Liver (tissue), 9 donors: ENCODE data around the gene CNTN5. TPM values are rescaled to one million over a fixed set of nuclear protein-coding genes. Genes with fewer than 3 reads are reported as not detected.

ENCODE experiments used
- DNase-seq: peaks from one replicate; pipeline ENCODE4 v3.0.0-alpha.2; 2017; ENCODE audit warnings: low spot score
- H3K27ac ChIP-seq, 2 donors: one replicate each; pipeline ENCODE4 v1.7.0; 2013; ENCODE audit warnings: inconsistent platforms in 2 of 2, low read length in 2 of 2, control low read depth in 1 of 2, low read depth in 1 of 2, mild to moderate bottlenecking in 1 of 2
- H3K27me3 ChIP-seq, 4 donors: one replicate each; pipeline versions ENCODE4 v1.6.1 to v1.7.0; 2013; ENCODE audit warnings: low read length in 3 of 4, inconsistent platforms in 1 of 4, mild to moderate bottlenecking in 1 of 4, moderate library complexity in 1 of 4; ENCODE audit not compliant: control insufficient read depth in 4 of 4, insufficient read depth in 4 of 4
- H3K36me3 ChIP-seq, 4 donors: one replicate each; pipeline versions ENCODE4 v1.6.1 to v1.7.0; 2013; ENCODE audit warnings: low read length in 3 of 4, mild to moderate bottlenecking in 3 of 4, low read depth in 1 of 4, moderate library complexity in 1 of 4; ENCODE audit not compliant: control insufficient read depth in 4 of 4, insufficient read depth in 3 of 4
- H3K4me1 ChIP-seq, 4 donors: one replicate each; pipeline versions ENCODE4 v1.6.1 to v1.7.0; 2013; ENCODE audit warnings: low read length in 3 of 4, mild to moderate bottlenecking in 3 of 4, moderate library complexity in 1 of 4; ENCODE audit not compliant: control insufficient read depth in 4 of 4, insufficient read depth in 4 of 4
- H3K4me3 ChIP-seq, 3 donors: one replicate each; pipeline versions ENCODE4 v1.6.1 to v1.7.0; 2013; ENCODE audit warnings: low read length in 3 of 3, control low read depth in 1 of 3, low read depth in 1 of 3, mild to moderate bottlenecking in 1 of 3
- H3K9ac ChIP-seq, 2 donors: one replicate each; pipeline ENCODE4 v1.7.0; 2013; ENCODE audit warnings: low read length in 2 of 2, mild to moderate bottlenecking in 2 of 2, moderate library complexity in 2 of 2, control low read depth in 1 of 2, low read depth in 1 of 2
- H3K9me3 ChIP-seq, 4 donors: one replicate each; pipeline versions ENCODE4 v1.6.1 to v1.7.0; 2013; ENCODE audit warnings: low read length in 3 of 4; ENCODE audit not compliant: control insufficient read depth in 4 of 4
- ATF3 ChIP-seq: IDR thresholded peaks from 2 replicates; pipeline ENCODE4 v1.6.1; 2016; ENCODE audit warnings: antibody characterized with exemption
- CTCF ChIP-seq: fragments of 150-350 bp; IDR thresholded peaks from 2 replicates; pipeline ENCODE4 v1.5.1; 2017; ENCODE audit warnings: improper control_type of control experiment, low read depth, low read length; ENCODE audit not compliant: missing input control
- EGR1 ChIP-seq, 2 donors: IDR thresholded peaks; 2 replicates each; pipeline ENCODE4 v1.6.1; 2016 to 2018; ENCODE audit warnings: antibody characterized with exemption in 2 of 2, low read depth in 2 of 2
- FOXA1 ChIP-seq: IDR thresholded peaks from 2 replicates; pipeline ENCODE4 v1.6.1; 2016; ENCODE audit warnings: antibody characterized with exemption
- FOXA2 ChIP-seq: IDR thresholded peaks from 2 replicates; pipeline ENCODE4 v1.6.1; 2016; ENCODE audit warnings: antibody characterized with exemption
- GABPA ChIP-seq, 2 donors: IDR thresholded peaks in 1 of 2; conservative IDR thresholded peaks in 1 of 2; 2 replicates each; pipeline ENCODE4 v1.6.1; 2016; ENCODE audit warnings: antibody characterized with exemption in 2 of 2, mild to moderate bottlenecking in 1 of 2, moderate library complexity in 1 of 2
- HNF4A ChIP-seq, 2 donors: conservative IDR thresholded peaks; 2 replicates each; pipeline ENCODE4 v1.6.1; 2016; ENCODE audit warnings: antibody characterized with exemption in 2 of 2, mild to moderate bottlenecking in 2 of 2
- HNF4G ChIP-seq: IDR thresholded peaks from 2 replicates; pipeline ENCODE4 v1.6.1; 2016; ENCODE audit warnings: antibody characterized with exemption
- JUND ChIP-seq, 2 donors: IDR thresholded peaks; 2 replicates each; pipeline ENCODE4 v1.6.1; 2016; ENCODE audit warnings: antibody characterized with exemption in 2 of 2
- NR2F2 ChIP-seq: IDR thresholded peaks from 2 replicates; pipeline ENCODE4 v1.6.1; 2016; ENCODE audit warnings: antibody characterized with exemption
- RAD21 ChIP-seq, 2 donors: IDR thresholded peaks; 2 replicates each; pipeline ENCODE4 v1.6.1; 2016; ENCODE audit warnings: antibody characterized with exemption in 2 of 2, mild to moderate bottlenecking in 2 of 2
- REST ChIP-seq: IDR thresholded peaks from 2 replicates; pipeline ENCODE4 v1.6.1; 2016; ENCODE audit warnings: antibody characterized with exemption, mild to moderate bottlenecking
- RXRA ChIP-seq, 2 donors: IDR thresholded peaks; 2 replicates each; pipeline ENCODE4 v1.6.1; 2017 to 2018; ENCODE audit warnings: antibody characterized with exemption in 2 of 2, mild to moderate bottlenecking in 1 of 2
- SP1 ChIP-seq: IDR thresholded peaks from 2 replicates; pipeline ENCODE4 v1.6.1; 2018; ENCODE audit warnings: antibody characterized with exemption, mild to moderate bottlenecking
- TAF1 ChIP-seq: conservative IDR thresholded peaks from 2 replicates; pipeline ENCODE4 v1.6.1; 2016; ENCODE audit warnings: antibody characterized with exemption, mild to moderate bottlenecking
- YY1 ChIP-seq: IDR thresholded peaks from 2 replicates; pipeline ENCODE4 v1.6.1; 2016; ENCODE audit warnings: antibody characterized with exemption, mild to moderate bottlenecking
- ZBTB33 ChIP-seq: IDR thresholded peaks from 2 replicates; pipeline ENCODE4 v1.6.1; 2016; ENCODE audit warnings: antibody characterized with exemption
- WGBS: extraction: QIAGEN DNeasy Blood & Tissue Kit; methylation state at CpG from one replicate; pipeline ENCODE4 v1.1.7; 2013; 5-methylcytosine and 5-hydroxymethylcytosine counted together
- polyA plus RNA-seq, 2 donors: library from polyadenylated mRNA; stranded (reverse) in 1 of 2; unstranded in 1 of 2; fragments of 200-250 nt in 1 of 2; fragments of >200 nt in 1 of 2; fragmentation: Nextera tagmentation in 1 of 2; extraction: Ambion mirVana in 1 of 2; gene quantifications; one replicate each; pipeline versions ENCODE4 v1.2.1 to v1.2.3, GENCODE V29; 2013 to 2015
- total RNA-seq, 2 donors: library from RNA; depleted of rRNA; stranded (reverse); fragments of >200 nt; gene quantifications; one replicate each; pipeline ENCODE4 v1.2.3, GENCODE V29; 2014
- TF ChIP-seq, protein P1 (sequence below): IDR thresholded peaks from 2 replicates; pipeline ENCODE4 v1.6.1; 2016; ENCODE audit warnings: antibody characterized with exemption
- donor health status: healthy.
- donor health status: healthy.
- donor health status: healthy.
- donor health status: healthy.
- donor health status: healthy.

Gene CNTN5
- total and polyA plus RNA-seq, 4 donors = 0.01 to 0.08 (median 0.04) TPM

DNA sequence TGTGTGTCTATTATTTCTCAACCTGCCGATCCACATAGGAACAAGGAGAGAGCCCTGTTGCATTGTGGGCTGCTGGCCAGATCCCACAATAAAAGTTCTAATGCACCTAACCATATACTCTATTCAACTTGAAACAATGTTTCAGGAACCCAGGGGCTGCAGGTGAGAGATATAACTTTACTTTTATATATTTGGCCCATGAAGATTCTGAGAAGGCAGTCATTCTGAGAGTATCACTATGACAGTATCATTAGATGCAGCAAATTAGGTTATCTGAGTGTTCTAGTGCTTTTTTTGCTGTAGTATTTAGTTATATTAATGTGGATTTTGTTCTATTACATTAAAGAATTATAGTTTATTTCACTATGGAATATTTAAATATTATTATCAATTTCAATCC, 1011.2 kb downstream of the CNTN5 start (continued):
- TF ChIP-seq ZBTB33 (no peak), ATF3 (no peak), FOXA2 (no peak), RXRA (IDR thresholded peaks at IDR 0.05) (no peak), FOXA1 (no peak)
- TF ChIP-seq, protein P1, sequence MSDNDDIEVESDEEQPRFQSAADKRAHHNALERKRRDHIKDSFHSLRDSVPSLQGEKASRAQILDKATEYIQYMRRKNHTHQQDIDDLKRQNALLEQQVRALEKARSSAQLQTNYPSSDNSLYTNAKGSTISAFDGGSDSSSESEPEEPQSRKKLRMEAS = no peak

- Histone ChIP-seq H3K9me3 (no peaks in the 10 kb centered on the region), H3K9ac (no peak overlapping the region), H3K27me3 (no peaks in the 10 kb centered on the region), H3K27ac (no peak overlapping the region), H3K36me3 (no peaks in the 10 kb centered on the region), H3K4me1 (no peaks in the 10 kb centered on the region), H3K4me3 (no peak overlapping the region)
- DNase-seq = no peak
- WGBS = 79% methylated on average over 9 of the region's 9 CpGs
- TF ChIP-seq HNF4A (conservative IDR thresholded peaks at IDR 0.05) = no peak
- no peak for TF ChIP-seq YY1
- TF ChIP-seq, protein P1 = no peak
- TF ChIP-seq RXRA (IDR thresholded peaks at IDR 0.05) = no peak
- TF ChIP-seq RAD21 (IDR thresholded peaks at IDR 0.05) = no peak
- TF ChIP-seq FOXA2 = no peak
- TF ChIP-seq GABPA (IDR thresholded peaks at IDR 0.05 in 1 of 2, conservative IDR thresholded peaks at IDR 0.05 in 1 of 2) = no peak
- no peak for TF ChIP-seq FOXA1
- no peak for TF ChIP-seq NR2F2
- TF ChIP-seq REST = no peak
- no peak for TF ChIP-seq ATF3
- TF ChIP-seq ZBTB33 = no peak
- TF ChIP-seq TAF1 = no peak
- no peak for TF ChIP-seq CTCF
- no peak for TF ChIP-seq JUND (IDR thresholded peaks at IDR 0.05)
- TF ChIP-seq HNF4G = no peak
- no peak for TF ChIP-seq SP1
- TF ChIP-seq EGR1 (IDR thresholded peaks at IDR 0.05; ENCODE audit: low read depth in 2 of 2) = no peak
These were observed 1040.3 kb downstream of the CNTN5 start for GRCh38 chr11:100061006-100061405.
